Measurements from ENCODE around the gene CCDC175.

Gene CCDC175

GRCh38 chr14:59483819-59484638 lies 92.6 kb downstream of the CCDC175 start, which contains the start of the genes JKAMP and L3HYPDH:
Gene JKAMP (plus strand): TSS chr14:59484517. CDS start chr14:59484590, 73 bp downstream.
Gene L3HYPDH (minus strand): TSS chr14:59484408. CDS start chr14:59484316, 92 bp downstream.
- H3K9ac ChIP-seq (ENCODE audit: insufficient read length) = peak within 1 kb of the TSS; percentile 97
- DNase-seq (ENCODE audit: low read depth, low spot score) = peak; percentile 66

GRCh38 chr14:59483363-59483762 lies 93.2 kb downstream of the CCDC175 start:
- Histone ChIP-seq H3K36me3 (ENCODE audit: insufficient read depth, low read length) (peaks cover 23% of the 10 kb centered on the region), H3K9me3 (ENCODE audit: low read depth, low read length) (no peaks in the 10 kb centered on the region), H3K4me3 (peak overlapping the region; percentile 97), H3K27ac (peak overlapping the region; percentile 62), H3K9ac (ENCODE audit: insufficient read length) (peak overlapping the region; percentile 97)
- TF ChIP-seq EZH2 (IDR thresholded peaks at IDR 0.05) (no peak), POLR2AphosphoS5 (IDR thresholded peaks at IDR 0.05; ENCODE audit: borderline replicate concordance, low read depth, low read length) (no peak), FOXP2 (optimal IDR thresholded peaks at IDR 0.05; ENCODE audit: control extremely low read depth, extremely low read length, insufficient read depth) (no peak)
- DNase-seq (ENCODE audit: low read depth, low spot score) = no peak

More at GRCh38 chr14:59483819-59484638, 92.6 kb downstream of the CCDC175 start, which contains the start of the genes JKAMP and L3HYPDH:
- Histone ChIP-seq H3K27ac (peak within 1 kb of the TSS; percentile 75), H3K4me3 (peak within 1 kb of the TSS; percentile 97), H3K36me3 (ENCODE audit: insufficient read depth, low read length) (peaks cover 26% of the 10 kb centered on the region), H3K9me3 (ENCODE audit: low read depth, low read length) (no peaks in the 10 kb centered on the region)
- TF ChIP-seq POLR2AphosphoS5 (IDR thresholded peaks at IDR 0.05; ENCODE audit: borderline replicate concordance, low read depth, low read length) (peak; percentile 93), FOXP2 (optimal IDR thresholded peaks at IDR 0.05; ENCODE audit: control extremely low read depth, extremely low read length, insufficient read depth) (peak; percentile 56), EZH2 (IDR thresholded peaks at IDR 0.05) (no peak)

GRCh38 chr14:59482541-59483331 lies 93.9 kb downstream of the CCDC175 start:
- Histone ChIP-seq H3K9me3 (ENCODE audit: low read depth, low read length) (no peaks in the 10 kb centered on the region), H3K9ac (ENCODE audit: insufficient read length) (peak overlapping the region; percentile 97), H3K4me3 (peak overlapping the region; percentile 97), H3K27ac (peak overlapping the region; percentile 62), H3K36me3 (ENCODE audit: insufficient read depth, low read length) (peaks cover 20% of the 10 kb centered on the region)
- DNase-seq (ENCODE audit: low read depth, low spot score) = peak; percentile 42
- TF ChIP-seq POLR2AphosphoS5 (IDR thresholded peaks at IDR 0.05; ENCODE audit: borderline replicate concordance, low read depth, low read length) (no peak), EZH2 (IDR thresholded peaks at IDR 0.05) (no peak), FOXP2 (optimal IDR thresholded peaks at IDR 0.05; ENCODE audit: control extremely low read depth, extremely low read length, insufficient read depth) (no peak)

- no peak overlapping the region for H3K9ac ChIP-seq (ENCODE audit: insufficient read length)
- no peak for DNase-seq (ENCODE audit: low read depth, low spot score)
- TF ChIP-seq POLR2AphosphoS5 (IDR thresholded peaks at IDR 0.05; ENCODE audit: borderline replicate concordance, low read depth, low read length) = no peak; the same call in 1 of the 2 replicates
- TF ChIP-seq FOXP2 (optimal IDR thresholded peaks at IDR 0.05; ENCODE audit: control extremely low read depth, extremely low read length, insufficient read depth) = no peak
- no peak for TF ChIP-seq EZH2 (IDR thresholded peaks at IDR 0.05)
- peak overlapping the region; percentile 97 for H3K4me3 ChIP-seq
- peak overlapping the region; percentile 62; the same call in 1 of the 2 replicates for H3K27ac ChIP-seq
- peaks cover 16% of the 10 kb centered on the region for H3K36me3 ChIP-seq (ENCODE audit: insufficient read depth, low read length)
- H3K9me3 ChIP-seq (ENCODE audit: low read depth, low read length) = no peaks in the 10 kb centered on the region
Observed at GRCh38 chr14:59481871-59482540, 94.6 kb downstream of the CCDC175 start.

GRCh38 chr14:59481407-59481806 lies 95.2 kb downstream of the CCDC175 start:
- no peak overlapping the region for H3K4me3 ChIP-seq
- no peak for DNase-seq (ENCODE audit: low read depth, low spot score)

GRCh38 chr14:59480166-59480565 lies 96.4 kb downstream of the CCDC175 start:
- peaks cover 24% of the 10 kb centered on the region for H3K36me3 ChIP-seq (ENCODE audit: insufficient read depth, low read length)
- DNase-seq (ENCODE audit: low read depth, low spot score) = no peak
- H3K9ac ChIP-seq (ENCODE audit: insufficient read length) = no peak overlapping the region
- no peaks in the 10 kb centered on the region for H3K9me3 ChIP-seq (ENCODE audit: low read depth, low read length)
- no peak for TF ChIP-seq POLR2AphosphoS5 (IDR thresholded peaks at IDR 0.05; ENCODE audit: borderline replicate concordance, low read depth, low read length)
- TF ChIP-seq FOXP2 (optimal IDR thresholded peaks at IDR 0.05; ENCODE audit: control extremely low read depth, extremely low read length, insufficient read depth) = no peak
- TF ChIP-seq EZH2 (IDR thresholded peaks at IDR 0.05) = no peak
- no peak overlapping the region for H3K4me3 ChIP-seq
- H3K27ac ChIP-seq = no peak overlapping the region

More at GRCh38 chr14:59481407-59481806, 95.2 kb downstream of the CCDC175 start:
- Histone ChIP-seq H3K9ac (ENCODE audit: insufficient read length) (no peak overlapping the region), H3K36me3 (ENCODE audit: insufficient read depth, low read length) (peaks cover 17% of the 10 kb centered on the region; the same call in 1 of the 2 replicates), H3K27ac (no peak overlapping the region), H3K9me3 (ENCODE audit: low read depth, low read length) (no peaks in the 10 kb centered on the region)
- TF ChIP-seq EZH2 (IDR thresholded peaks at IDR 0.05) = no peak

- no peak for DNase-seq (ENCODE audit: low read depth, low spot score)
- TF ChIP-seq FOXP2 (optimal IDR thresholded peaks at IDR 0.05; ENCODE audit: control extremely low read depth, extremely low read length, insufficient read depth) (no peak), EZH2 (IDR thresholded peaks at IDR 0.05) (no peak), POLR2AphosphoS5 (IDR thresholded peaks at IDR 0.05; ENCODE audit: borderline replicate concordance, low read depth, low read length) (no peak)
- no peaks in the 10 kb centered on the region for H3K9me3 ChIP-seq (ENCODE audit: low read depth, low read length)
- no peak overlapping the region for H3K27ac ChIP-seq
- peaks cover 37% of the 10 kb centered on the region for H3K36me3 ChIP-seq (ENCODE audit: insufficient read depth, low read length)
- H3K9ac ChIP-seq (ENCODE audit: insufficient read length) = no peak overlapping the region
- H3K4me3 ChIP-seq = no peak overlapping the region
Observed at GRCh38 chr14:59478540-59478939, 98.1 kb downstream of the CCDC175 start.
